Stimulated activated CD4-positive, alpha-beta T cell treated with anti-CD3 and anti-CD28 coated beads, Interleukin-1b, Interleukin-23, amount 100 ng/mL, for 1 hour (primary cell): Measurements from ENCODE around the gene CORIN.

Source experiments
- DNase-seq, 2 donors: peaks; one replicate each; pipeline ENCODE4 v3.0.0-alpha.2; 2020; ENCODE audit warnings: low read depth in 2 of 2

Gene CORIN

GRCh38 chr4:47831026-47831679, 6.7 kb downstream of the CORIN start:
- DNase-seq = no peak

GRCh38 chr4:47830265-47831025, 7.4 kb downstream of the CORIN start:
- no peak for DNase-seq

- DNase-seq = no peak
Measured at GRCh38 chr4:47829438-47829837, 8.4 kb downstream of the CORIN start.

GRCh38 chr4:47827343-47828047, 10.4 kb downstream of the CORIN start:
- no peak for DNase-seq

- DNase-seq = no peak
Measured at GRCh38 chr4:47824840-47825239, 13.0 kb downstream of the CORIN start.

- no peak for DNase-seq
Measured at GRCh38 chr4:47819178-47819577, 18.7 kb downstream of the CORIN start.

GRCh38 chr4:47817275-47817674, 20.6 kb downstream of the CORIN start:
- DNase-seq = no peak

GRCh38 chr4:47816748-47817147, 21.1 kb downstream of the CORIN start:
- no peak for DNase-seq

- no peak for DNase-seq
Measured at GRCh38 chr4:47814618-47815295, 23.1 kb downstream of the CORIN start.

GRCh38 chr4:47809654-47810203, 28.1 kb downstream of the CORIN start:
- DNase-seq = no peak

- no peak for DNase-seq
Measured at GRCh38 chr4:47804598-47804997, 33.3 kb downstream of the CORIN start.

- no peak for DNase-seq
Measured at GRCh38 chr4:47801481-47802002, 36.3 kb downstream of the CORIN start.

GRCh38 chr4:47798165-47798564, 39.7 kb downstream of the CORIN start:
- no peak for DNase-seq

- no peak for DNase-seq
Measured at GRCh38 chr4:47791965-47792364, 45.9 kb downstream of the CORIN start.

- no peak for DNase-seq
Measured at GRCh38 chr4:47790105-47790504, 47.8 kb downstream of the CORIN start.

GRCh38 chr4:47788126-47788525, 49.7 kb downstream of the CORIN start:
- no peak for DNase-seq

GRCh38 chr4:47786958-47787370, 50.9 kb downstream of the CORIN start:
- DNase-seq = no peak

GRCh38 chr4:47785153-47785552, 52.7 kb downstream of the CORIN start:
- no peak for DNase-seq

- DNase-seq = no peak
Measured at GRCh38 chr4:47784222-47784621, 53.6 kb downstream of the CORIN start.

- no peak for DNase-seq
Measured at GRCh38 chr4:47776353-47776752, 61.5 kb downstream of the CORIN start.

GRCh38 chr4:47774079-47774478, 63.8 kb downstream of the CORIN start:
- no peak for DNase-seq

- DNase-seq = no peak
Measured at GRCh38 chr4:47771020-47771419, 66.8 kb downstream of the CORIN start.
